ENCODE measurements around the gene ABHD10. TPM values are rescaled to one million over a fixed set of nuclear protein-coding genes. Genes with fewer than 3 reads are reported as not detected.

The ABHD10 gene
- total RNA-seq, 1 donor from 2014 or later, result 82.9 TPM

DNA sequence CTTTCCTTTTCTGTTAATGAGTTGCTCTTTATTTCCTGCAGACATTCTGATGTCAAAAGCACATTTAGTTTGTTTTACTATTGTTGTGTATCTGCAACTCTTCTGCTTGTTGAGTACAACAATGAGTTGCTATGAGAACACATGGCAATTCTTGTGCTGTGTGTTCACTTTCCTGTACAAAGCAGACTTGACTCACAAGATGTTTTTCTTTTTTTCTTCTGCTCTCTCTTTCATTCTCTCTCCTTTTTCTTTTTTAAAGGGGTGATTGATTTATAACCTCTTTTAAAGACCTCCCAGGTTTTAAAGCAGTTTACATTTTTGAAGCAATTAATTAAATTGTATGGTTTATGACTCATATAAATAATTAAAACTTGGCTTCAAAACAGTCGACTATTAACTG is 31.6 kb upstream of the ABHD10 start:
- Mint-ChIP-seq H3K4me1 (peaks cover 24% of the 10 kb centered on the region), H3K27ac (no peak overlapping the region), H3K9me3 (no peaks in the 10 kb centered on the region), H3K36me3 (peaks cover 9% of the 10 kb centered on the region), H3K4me3 (no peak overlapping the region), H3K27me3 (ENCODE audit: insufficient read depth, low read depth) (no peaks in the 10 kb centered on the region)
- TF ChIP-seq EZH2 (IDR thresholded peaks at IDR 0.05) (no peak), EZH2phosphoT487 (IDR thresholded peaks at IDR 0.05) (no peak)
- TF ChIP-seq, protein P1, sequence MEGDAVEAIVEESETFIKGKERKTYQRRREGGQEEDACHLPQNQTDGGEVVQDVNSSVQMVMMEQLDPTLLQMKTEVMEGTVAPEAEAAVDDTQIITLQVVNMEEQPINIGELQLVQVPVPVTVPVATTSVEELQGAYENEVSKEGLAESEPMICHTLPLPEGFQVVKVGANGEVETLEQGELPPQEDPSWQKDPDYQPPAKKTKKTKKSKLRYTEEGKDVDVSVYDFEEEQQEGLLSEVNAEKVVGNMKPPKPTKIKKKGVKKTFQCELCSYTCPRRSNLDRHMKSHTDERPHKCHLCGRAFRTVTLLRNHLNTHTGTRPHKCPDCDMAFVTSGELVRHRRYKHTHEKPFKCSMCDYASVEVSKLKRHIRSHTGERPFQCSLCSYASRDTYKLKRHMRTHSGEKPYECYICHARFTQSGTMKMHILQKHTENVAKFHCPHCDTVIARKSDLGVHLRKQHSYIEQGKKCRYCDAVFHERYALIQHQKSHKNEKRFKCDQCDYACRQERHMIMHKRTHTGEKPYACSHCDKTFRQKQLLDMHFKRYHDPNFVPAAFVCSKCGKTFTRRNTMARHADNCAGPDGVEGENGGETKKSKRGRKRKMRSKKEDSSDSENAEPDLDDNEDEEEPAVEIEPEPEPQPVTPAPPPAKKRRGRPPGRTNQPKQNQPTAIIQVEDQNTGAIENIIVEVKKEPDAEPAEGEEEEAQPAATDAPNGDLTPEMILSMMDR (IDR thresholded peaks at IDR 0.05), result no peak
- H3F3A ChIP-seq (ENCODE audit: low read depth), result no peaks in the 10 kb centered on the region
- no peaks in the 10 kb centered on the region for H3K36me3 ChIP-seq
- no peak overlapping the region for H2AFZ ChIP-seq (replicated peaks)
- H3K27me3 ChIP-seq, result no peaks in the 10 kb centered on the region
- H3K27ac ChIP-seq, result no peak overlapping the region
- H3K9ac ChIP-seq, result no peak overlapping the region
- H4K20me1 ChIP-seq (ENCODE audit: low read depth), result no peaks in the 10 kb centered on the region
- H3K79me2 ChIP-seq (ENCODE audit: low read depth), result no peaks in the 10 kb centered on the region
- no peaks in the 10 kb centered on the region for H3K9me3 ChIP-seq (ENCODE audit: low read depth)
- H3K4me1 ChIP-seq, result peaks cover 3% of the 10 kb centered on the region
- no peak overlapping the region for H3K4me3 ChIP-seq
- no peak overlapping the region for H3K4me2 ChIP-seq
- no peak for DNase-seq (ENCODE audit: low spot score)

DNA sequence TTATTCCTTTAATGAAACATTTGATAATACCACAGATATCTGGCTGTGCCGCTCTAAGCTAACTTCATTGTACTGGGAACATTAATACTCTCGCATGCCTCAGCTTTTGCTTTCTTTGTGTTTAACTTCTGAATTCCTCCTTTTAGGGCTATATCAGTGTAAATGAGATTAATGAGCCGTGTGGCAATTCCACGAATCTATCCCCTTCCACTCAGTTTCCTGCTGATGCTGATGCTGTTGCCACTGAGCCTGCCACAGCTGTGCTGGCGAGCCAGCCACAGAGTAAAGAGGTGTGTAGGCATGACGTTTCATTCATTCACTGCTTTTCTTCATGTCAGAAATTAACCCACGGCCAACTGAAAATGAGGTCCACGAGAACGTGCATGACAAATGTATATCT is 30.0 kb upstream of the ABHD10 start:
- Histone ChIP-seq H3K27ac (no peak overlapping the region), H3K4me1 (peaks cover 8% of the 10 kb centered on the region), H3F3A (ENCODE audit: low read depth) (no peaks in the 10 kb centered on the region), H3K27me3 (no peaks in the 10 kb centered on the region), H4K20me1 (ENCODE audit: low read depth) (no peaks in the 10 kb centered on the region), H3K4me3 (no peak overlapping the region), H3K9ac (no peak overlapping the region), H3K9me3 (ENCODE audit: low read depth) (no peaks in the 10 kb centered on the region), H2AFZ (replicated peaks) (no peak overlapping the region), H3K79me2 (ENCODE audit: low read depth) (no peaks in the 10 kb centered on the region), H3K36me3 (no peaks in the 10 kb centered on the region), H3K4me2 (no peak overlapping the region)
- no peak overlapping the region for H3K4me3 Mint-ChIP-seq
- TF ChIP-seq, protein P1 (IDR thresholded peaks at IDR 0.05), result no peak
- TF ChIP-seq EZH2 (IDR thresholded peaks at IDR 0.05) (no peak), EZH2phosphoT487 (IDR thresholded peaks at IDR 0.05) (no peak)
- H3K9me3 Mint-ChIP-seq, result no peaks in the 10 kb centered on the region
- H3K36me3 Mint-ChIP-seq, result peaks cover 12% of the 10 kb centered on the region
- H3K27ac Mint-ChIP-seq, result no peak overlapping the region
- no peaks in the 10 kb centered on the region for H3K27me3 Mint-ChIP-seq (ENCODE audit: insufficient read depth, low read depth)
- no peak for DNase-seq (ENCODE audit: low spot score)
- peaks cover 24% of the 10 kb centered on the region for H3K4me1 Mint-ChIP-seq

DNA sequence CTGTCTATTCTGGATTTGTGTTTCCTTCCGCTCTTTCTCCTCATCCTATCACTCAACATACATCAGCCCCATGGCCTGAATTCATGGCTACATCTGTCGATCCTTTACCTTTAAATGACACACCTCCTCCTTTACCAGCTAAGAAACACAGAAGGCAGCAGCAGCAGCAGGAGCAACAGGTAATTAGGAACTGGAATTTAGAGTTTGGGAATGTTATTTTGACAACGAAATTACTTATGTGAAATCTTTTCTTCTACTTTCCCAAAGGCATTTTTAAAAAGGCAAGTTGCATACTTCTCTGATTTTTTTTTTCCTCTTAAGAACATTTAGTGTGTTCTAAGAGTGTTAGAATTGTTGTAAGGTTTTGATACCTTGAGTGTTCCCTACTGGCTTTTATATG is 29.1 kb upstream of the ABHD10 start:
- Histone ChIP-seq H3K27ac (no peak overlapping the region), H3K4me3 (no peak overlapping the region), H3K9ac (no peak overlapping the region), H2AFZ (replicated peaks) (no peak overlapping the region), H3K27me3 (no peaks in the 10 kb centered on the region), H4K20me1 (ENCODE audit: low read depth) (no peaks in the 10 kb centered on the region), H3K9me3 (ENCODE audit: low read depth) (no peaks in the 10 kb centered on the region), H3K4me2 (no peak overlapping the region), H3K36me3 (no peaks in the 10 kb centered on the region), H3F3A (ENCODE audit: low read depth) (no peaks in the 10 kb centered on the region), H3K4me1 (peaks cover 18% of the 10 kb centered on the region), H3K79me2 (ENCODE audit: low read depth) (no peaks in the 10 kb centered on the region)
- no peak overlapping the region for H3K27ac Mint-ChIP-seq
- no peak overlapping the region for H3K4me3 Mint-ChIP-seq
- peaks cover 24% of the 10 kb centered on the region for H3K4me1 Mint-ChIP-seq
- H3K9me3 Mint-ChIP-seq, result no peaks in the 10 kb centered on the region
- TF ChIP-seq EZH2phosphoT487 (IDR thresholded peaks at IDR 0.05) (no peak), EZH2 (IDR thresholded peaks at IDR 0.05) (no peak)
- TF ChIP-seq, protein P1 (IDR thresholded peaks at IDR 0.05), result no peak
- H3K27me3 Mint-ChIP-seq (ENCODE audit: insufficient read depth, low read depth), result no peaks in the 10 kb centered on the region
- H3K36me3 Mint-ChIP-seq, result peaks cover 14% of the 10 kb centered on the region
- no peak for DNase-seq (ENCODE audit: low spot score)
